WI38 (cell line): ENCODE data around the gene SPACA7.
"Not testable (repeated sequence)": the region's sequence is repeated elsewhere in the genome, so short reads cannot be mapped to it uniquely, and the experiment has no call there.

ENCODE experiments used
- H3K4me3 ChIP-seq: 2 replicates; pipeline ENCODE4 v1.5.1; 2011; ENCODE audit warnings: low read depth, mild to moderate bottlenecking, control low read depth, low read length
- TF ChIP-seq, protein P1 (sequence below): IDR thresholded peaks from 2 replicates; pipeline ENCODE4 v1.5.1; 2012; ENCODE audit warnings: low read depth, mild to moderate bottlenecking, control low read depth, low read length

Gene SPACA7

DNA sequence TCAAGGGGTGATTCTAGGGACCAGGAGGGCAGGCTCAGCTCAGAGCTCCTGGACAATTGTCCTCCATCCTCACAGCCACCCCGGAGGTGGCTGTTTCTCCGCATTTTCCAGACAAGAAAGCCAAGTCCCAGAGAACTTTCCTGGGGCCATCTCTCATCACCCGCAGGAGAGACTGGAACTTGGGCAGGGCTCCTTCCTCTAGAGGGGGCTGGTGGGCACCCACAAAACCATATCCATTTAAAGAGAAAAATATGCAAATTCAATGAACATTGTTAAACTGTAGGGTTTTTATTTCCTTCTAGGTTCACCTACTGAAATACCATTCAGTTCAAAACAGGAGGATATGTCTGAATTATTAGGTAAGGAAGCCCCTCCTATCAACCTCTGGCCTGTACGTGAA is 16.6 kb downstream of the SPACA7 start:
- no peak overlapping the region for H3K4me3 ChIP-seq
- TF ChIP-seq, protein P1, sequence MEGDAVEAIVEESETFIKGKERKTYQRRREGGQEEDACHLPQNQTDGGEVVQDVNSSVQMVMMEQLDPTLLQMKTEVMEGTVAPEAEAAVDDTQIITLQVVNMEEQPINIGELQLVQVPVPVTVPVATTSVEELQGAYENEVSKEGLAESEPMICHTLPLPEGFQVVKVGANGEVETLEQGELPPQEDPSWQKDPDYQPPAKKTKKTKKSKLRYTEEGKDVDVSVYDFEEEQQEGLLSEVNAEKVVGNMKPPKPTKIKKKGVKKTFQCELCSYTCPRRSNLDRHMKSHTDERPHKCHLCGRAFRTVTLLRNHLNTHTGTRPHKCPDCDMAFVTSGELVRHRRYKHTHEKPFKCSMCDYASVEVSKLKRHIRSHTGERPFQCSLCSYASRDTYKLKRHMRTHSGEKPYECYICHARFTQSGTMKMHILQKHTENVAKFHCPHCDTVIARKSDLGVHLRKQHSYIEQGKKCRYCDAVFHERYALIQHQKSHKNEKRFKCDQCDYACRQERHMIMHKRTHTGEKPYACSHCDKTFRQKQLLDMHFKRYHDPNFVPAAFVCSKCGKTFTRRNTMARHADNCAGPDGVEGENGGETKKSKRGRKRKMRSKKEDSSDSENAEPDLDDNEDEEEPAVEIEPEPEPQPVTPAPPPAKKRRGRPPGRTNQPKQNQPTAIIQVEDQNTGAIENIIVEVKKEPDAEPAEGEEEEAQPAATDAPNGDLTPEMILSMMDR, result no peak

DNA sequence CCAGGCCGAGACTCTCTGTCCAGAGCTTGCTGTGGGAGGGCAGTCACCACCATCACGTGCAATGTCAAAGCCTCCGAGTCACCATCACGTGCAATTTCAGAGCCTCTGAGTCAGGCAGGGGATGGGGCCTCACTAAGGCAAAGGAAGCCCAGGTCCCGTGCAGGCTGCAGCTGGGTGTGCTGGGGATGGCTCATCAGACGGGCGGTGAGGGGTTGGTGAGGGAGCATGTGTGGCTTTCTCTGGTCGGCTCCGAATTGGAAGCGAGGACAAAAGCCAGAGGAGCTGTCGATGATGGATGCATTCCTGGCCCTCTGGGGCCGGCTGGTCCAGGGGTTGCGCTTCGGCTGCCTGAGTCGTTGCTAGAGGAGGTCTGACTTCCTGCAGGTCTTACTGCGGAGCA is 18.9 kb downstream of the SPACA7 start:
- H3K4me3 ChIP-seq, result not testable (repeated sequence)

DNA sequence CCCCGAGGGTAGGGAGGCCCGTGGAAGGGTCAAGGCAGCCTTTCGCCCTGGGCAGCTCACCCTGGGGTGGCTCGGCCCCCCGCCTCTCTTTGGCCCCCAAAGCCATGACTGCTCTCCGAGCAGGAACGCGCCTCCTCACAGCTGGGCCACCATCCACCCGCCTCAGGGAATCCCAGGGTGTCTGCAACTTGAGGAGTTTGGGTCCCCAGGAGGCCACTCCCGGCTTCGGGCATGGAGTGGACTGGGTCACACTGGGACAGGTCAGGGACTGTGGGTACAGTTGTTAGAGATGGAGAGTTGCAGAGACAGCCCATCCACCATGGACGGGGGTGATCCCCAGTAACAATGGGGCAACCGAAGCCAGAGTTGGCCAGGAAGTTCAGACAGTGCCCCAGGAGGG is 19.8 kb downstream of the SPACA7 start:
- not testable (repeated sequence) for H3K4me3 ChIP-seq

DNA sequence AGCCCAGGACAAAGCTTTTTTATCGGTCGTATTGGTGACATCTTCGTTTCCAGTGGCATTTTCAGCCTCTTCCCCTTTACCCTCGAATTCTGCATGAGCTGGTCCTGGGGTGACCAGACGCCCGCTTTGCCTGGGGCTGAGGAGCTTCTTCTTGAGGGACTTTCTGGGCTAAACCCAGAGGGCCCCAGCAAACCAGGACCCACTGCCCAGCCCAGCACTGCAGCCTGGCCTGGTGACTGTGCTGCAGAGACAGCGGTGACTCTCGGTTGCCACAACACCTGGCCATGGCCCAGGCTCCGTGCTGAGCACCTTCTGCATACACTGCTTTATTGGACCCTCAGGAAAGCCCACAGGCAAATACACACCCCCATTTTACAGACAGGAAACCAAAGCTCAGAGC is 21.0 kb downstream of the SPACA7 start:
- TF ChIP-seq, protein P1, result no peak
- H3K4me3 ChIP-seq, result no peak overlapping the region

DNA sequence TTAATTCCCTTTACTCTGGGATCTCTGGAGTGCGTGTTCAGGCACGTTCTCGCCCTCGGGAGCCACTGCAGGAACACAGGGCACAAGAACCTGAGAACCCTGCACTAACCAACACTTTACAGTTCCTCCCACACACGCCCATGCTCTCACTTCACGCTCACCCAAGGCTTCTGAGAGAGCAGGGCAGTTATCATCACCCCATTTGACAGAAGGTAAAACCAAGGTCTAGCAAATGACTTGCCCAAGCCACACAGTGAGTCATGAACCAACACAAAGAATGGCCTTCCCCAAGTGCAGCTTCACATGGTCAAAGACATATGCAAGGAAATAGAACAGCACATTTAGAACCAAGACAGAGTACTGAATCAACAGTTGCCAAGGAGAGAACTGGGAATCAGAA is 22.2 kb downstream of the SPACA7 start:
- H3K4me3 ChIP-seq, result not testable (repeated sequence)

DNA sequence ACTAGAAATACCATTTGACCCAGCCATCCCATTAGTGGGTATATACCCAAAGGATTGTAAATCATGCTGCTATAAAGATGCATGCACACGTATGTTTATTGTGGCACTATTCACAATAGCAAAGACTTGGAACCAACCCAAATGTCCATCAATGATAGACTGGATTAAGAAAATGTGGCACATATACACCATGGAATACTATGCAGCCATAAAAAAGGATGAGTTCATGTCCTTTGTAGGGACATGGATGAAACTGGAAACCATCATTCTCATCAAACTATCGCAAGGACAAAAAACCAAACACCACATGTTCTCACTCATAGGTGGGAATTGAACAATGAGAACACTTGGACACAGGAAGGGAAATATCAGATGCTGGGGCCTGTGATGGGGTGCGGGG is 33.7 kb downstream of the SPACA7 start:
- H3K4me3 ChIP-seq, result not testable (repeated sequence)

DNA sequence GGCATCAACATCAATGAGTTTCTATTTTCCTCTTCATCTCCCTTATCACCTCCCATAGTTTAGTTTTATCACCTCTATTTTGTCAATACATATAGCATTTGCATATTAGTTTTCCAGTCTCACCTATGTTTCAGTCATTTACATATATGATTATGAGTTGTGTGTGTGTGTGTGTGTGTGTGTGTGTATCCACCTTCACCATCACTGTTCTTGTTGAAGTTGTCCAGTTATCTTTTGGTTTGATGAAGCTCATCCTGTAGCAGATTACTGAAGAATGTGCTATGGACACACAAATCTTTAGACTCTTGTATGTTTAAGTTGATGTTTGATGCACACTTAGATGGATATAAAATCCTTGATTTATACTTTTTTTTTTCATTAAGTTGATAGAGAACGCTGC is 40.5 kb downstream of the SPACA7 start:
- TF ChIP-seq, protein P1, result no peak

DNA sequence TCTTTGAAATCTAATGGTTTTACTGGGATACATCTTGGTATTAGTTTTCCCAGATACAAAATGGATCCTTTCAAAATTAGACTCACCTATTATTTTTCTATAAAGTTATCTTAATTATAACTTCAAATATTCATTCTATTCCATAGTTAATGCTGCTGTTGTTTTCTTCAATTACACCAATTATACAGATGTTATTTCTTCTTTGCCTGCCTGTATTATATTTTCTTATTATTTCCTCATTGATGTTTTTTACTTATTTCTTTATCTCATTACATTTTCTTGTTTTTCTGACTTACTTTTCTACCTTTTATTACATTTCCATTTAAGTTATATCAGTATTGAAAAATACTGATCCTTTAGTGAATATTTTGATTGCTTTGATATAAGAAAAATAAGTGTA is 40.9 kb downstream of the SPACA7 start:
- H3K4me3 ChIP-seq, result no peak overlapping the region
- TF ChIP-seq, protein P1, result no peak

More for the DNA sequence above, 40.5 kb downstream of the SPACA7 start:
- no peak overlapping the region for H3K4me3 ChIP-seq

DNA sequence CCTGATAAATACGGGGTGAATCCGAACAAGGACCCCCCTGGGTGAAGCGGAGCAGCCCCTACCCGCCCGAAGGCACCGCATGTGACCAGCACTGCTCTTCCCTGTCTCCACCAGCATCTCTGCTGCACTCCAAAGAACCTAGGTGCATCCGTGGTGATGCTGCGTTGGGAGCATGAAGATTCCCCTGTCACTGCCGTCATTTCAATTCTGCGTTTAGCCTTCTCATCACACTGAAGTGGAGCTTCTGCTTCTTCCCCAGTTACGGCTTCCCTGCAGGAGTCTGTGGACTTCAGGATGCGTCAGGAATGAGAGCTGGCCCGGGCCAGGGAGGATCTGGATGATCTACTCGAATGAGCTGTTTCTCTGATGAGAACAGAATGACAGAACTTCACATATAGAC is 47.9 kb downstream of the SPACA7 start:
- no peak overlapping the region for H3K4me3 ChIP-seq
- TF ChIP-seq, protein P1, result no peak

DNA sequence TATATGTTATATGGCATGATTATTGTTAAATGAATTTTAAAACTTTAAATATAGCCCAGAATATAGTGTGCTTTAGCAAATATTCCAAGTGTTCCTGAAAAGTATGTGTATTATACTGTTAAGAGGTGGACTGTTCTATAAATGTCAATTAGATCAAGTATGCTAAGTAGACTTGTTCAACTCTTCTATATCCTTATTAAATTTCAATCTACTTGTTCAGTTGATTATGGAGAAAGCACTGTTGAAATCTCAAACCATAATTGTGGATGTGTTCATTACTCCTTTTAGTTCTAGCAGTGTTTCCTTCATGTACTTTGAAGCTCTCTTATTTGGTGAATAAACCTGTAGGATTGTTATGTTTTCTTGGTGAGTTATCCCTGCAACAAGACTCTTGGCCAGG is 52.5 kb downstream of the SPACA7 start:
- TF ChIP-seq, protein P1, result no peak
- no peak overlapping the region for H3K4me3 ChIP-seq
